H1 (cell line): ENCODE measurements around the gene VIM. TPM values are rescaled to one million over a fixed set of nuclear protein-coding genes. Genes with fewer than 3 reads are reported as not detected.

Experiments used
- CTCF ChIA-PET: fragments of 300-600 bp; sonication (Branson Sonifier 250); formaldehyde crosslinking; loops from one replicate; lab custom pipeline; 2021; ENCODE audit not compliant: partially characterized antibody; lab: Charles Lee
- POLR2A ChIA-PET: fragments of 300-600 bp; sonication (Branson Sonifier 250); formaldehyde crosslinking; loops from one replicate; lab custom pipeline; 2021; ENCODE audit warnings: inconsistent platforms; ENCODE audit not compliant: partially characterized antibody; lab: Charles Lee
- DNase-seq, 2 experiments: peaks; one replicate each; pipeline versions ENCODE4 v3.0.0 to v3.0.0-alpha.2; 2010 to 2022; ENCODE audit warnings: low spot score in 2 of 2, low read depth in 1 of 2, mixed read lengths in 1 of 2
- FAIRE-seq: peaks from 2 replicates; lab custom pipeline; 2011; peaks lifted over from hg19 to GRCh38; lab: Jason Lieb, UNC
- H2AFZ ChIP-seq: 2 replicates; pipeline ENCODE4 v1.8.1; 2012; ENCODE audit warnings: low read length, inconsistent platforms
- H2AK5ac ChIP-seq: 2 replicates; pipeline ENCODE4 v1.6.1; 2013; ENCODE audit warnings: low read depth, low read length
- H2BK120ac ChIP-seq: replicated peaks from 2 replicates; pipeline ENCODE3; 2013; ENCODE audit warnings: low read depth, low read length, inconsistent platforms
- H2BK12ac ChIP-seq: 2 replicates; pipeline ENCODE4 v1.6.1; 2013; ENCODE audit warnings: low read depth, low read length
- H2BK15ac ChIP-seq: 2 replicates; pipeline ENCODE4 v1.6.1; 2013; ENCODE audit warnings: low read length
- H2BK20ac ChIP-seq: 2 replicates; pipeline ENCODE4 v1.6.1; 2013; ENCODE audit warnings: low read length
- H2BK5ac ChIP-seq: 2 replicates; pipeline ENCODE4 v1.6.1; 2013; ENCODE audit warnings: low read depth, low read length
- H3K14ac ChIP-seq: 2 replicates; pipeline ENCODE4 v1.6.1; 2013; ENCODE audit warnings: inconsistent platforms; ENCODE audit not compliant: insufficient read length
- H3K18ac ChIP-seq: 2 replicates; pipeline ENCODE4 v1.6.1; 2013; ENCODE audit warnings: low read length; ENCODE audit errors: extremely low read depth
- H3K23ac ChIP-seq: 2 replicates; pipeline ENCODE4 v1.6.1; 2013; ENCODE audit warnings: inconsistent platforms; ENCODE audit not compliant: insufficient read length
- H3K23me2 ChIP-seq: 2 replicates; pipeline ENCODE4 v1.6.1; 2013; ENCODE audit warnings: low read depth, low read length
- H3K27ac ChIP-seq: 2 replicates; pipeline ENCODE4 v1.6.1; 2011; ENCODE audit warnings: low read depth, low read length, inconsistent platforms
- H3K27me3 ChIP-seq, 4 experiments: replicated peaks in 1 of 4; 1 replicate in 1 of 4; 2 replicates in 3 of 4; pipeline versions ENCODE4 v1.6.1 to v1.8.1; 2011 to 2013; ENCODE audit warnings: low read length in 3 of 4, mild to moderate bottlenecking in 3 of 4, inconsistent platforms in 2 of 4, mixed read lengths in 2 of 4, moderate library complexity in 1 of 4; ENCODE audit not compliant: control insufficient read depth in 3 of 4, insufficient read depth in 3 of 4; ENCODE audit errors: extremely low read depth in 1 of 4
- H3K36me3 ChIP-seq, 4 experiments: 2 replicates each; pipeline versions ENCODE4 v1.6.1 to v1.8.1; 2011 to 2013; ENCODE audit warnings: mild to moderate bottlenecking in 4 of 4, low read length in 3 of 4, moderate library complexity in 2 of 4, control low read depth in 1 of 4, inconsistent platforms in 1 of 4; ENCODE audit not compliant: insufficient read depth in 4 of 4, control insufficient read depth in 2 of 4
- H3K4ac ChIP-seq: replicated peaks from 2 replicates; pipeline ENCODE3; 2013; ENCODE audit warnings: low read length, low read depth, mixed read lengths, inconsistent platforms; ENCODE audit not compliant: insufficient read length
- H3K4me1 ChIP-seq, 4 experiments: replicated peaks in 1 of 4; 1 replicate in 1 of 4; 2 replicates in 3 of 4; pipeline versions ENCODE4 v1.6.1 to v1.8.1; 2011 to 2013; ENCODE audit warnings: low read length in 3 of 4, inconsistent platforms in 2 of 4, mixed read lengths in 1 of 4; ENCODE audit not compliant: insufficient read depth in 4 of 4, control insufficient read depth in 3 of 4
- H3K4me2 ChIP-seq, 2 experiments: 2 replicates each; pipeline versions ENCODE4 v1.6.1 to v1.8.1; 2011 to 2013; ENCODE audit warnings: low read depth in 2 of 2, low read length in 2 of 2, control low read depth in 1 of 2, inconsistent platforms in 1 of 2, mild to moderate bottlenecking in 1 of 2; ENCODE audit not compliant: insufficient read depth in 1 of 2
- H3K4me3 ChIP-seq, 4 experiments: fragments of 200-600, 300-600 bp in 1 of 4; sonication (generic), shearing (Covaris generic), sonication (Bioruptor Twin) in 1 of 4; 2 replicates each; pipeline versions ENCODE4 v1.5.1 to v1.8.1; 2011 to 2016; ENCODE audit warnings: low read length in 4 of 4, low read depth in 3 of 4, control low read depth in 2 of 4, inconsistent platforms in 2 of 4, mild to moderate bottlenecking in 2 of 4, mixed read lengths in 1 of 4, moderate library complexity in 1 of 4; ENCODE audit not compliant: insufficient read depth in 2 of 4; ENCODE audit errors: extremely low read depth in 1 of 4
- H3K56ac ChIP-seq: replicated peaks from 2 replicates; pipeline ENCODE3; 2013; ENCODE audit warnings: low read depth, mild to moderate bottlenecking, mixed read lengths, low read length, inconsistent platforms; ENCODE audit not compliant: insufficient read length
- H3K79me1 ChIP-seq: 2 replicates; pipeline ENCODE4 v1.6.1; 2013; ENCODE audit warnings: low read depth, low read length, control low read depth
- H3K79me2 ChIP-seq, 2 experiments: 2 replicates each; pipeline versions ENCODE4 v1.6.1 to v1.8.1; 2012 to 2013; ENCODE audit warnings: low read length in 2 of 2, mild to moderate bottlenecking in 2 of 2, inconsistent platforms in 1 of 2; ENCODE audit not compliant: insufficient read depth in 2 of 2, control insufficient read depth in 1 of 2
- H3K9ac ChIP-seq, 4 experiments: replicated peaks in 1 of 4; 1 replicate in 1 of 4; 2 replicates in 3 of 4; pipeline versions ENCODE4 v1.6.1 to v1.8.1; 2011 to 2013; ENCODE audit warnings: low read depth in 3 of 4, low read length in 3 of 4, control low read depth in 2 of 4, mild to moderate bottlenecking in 2 of 4, moderate library complexity in 2 of 4, inconsistent platforms in 1 of 4; ENCODE audit errors: extremely low read depth in 1 of 4
- H3K9me3 ChIP-seq, 2 experiments: 2 replicates each; pipeline versions ENCODE4 v1.6.1 to v1.8.1; 2012 to 2013; ENCODE audit warnings: mild to moderate bottlenecking in 2 of 2, moderate library complexity in 2 of 2, control low read depth in 1 of 2, inconsistent platforms in 1 of 2, low read depth in 1 of 2, low read length in 1 of 2, mixed read lengths in 1 of 2; ENCODE audit not compliant: insufficient read depth in 2 of 2
- H4K20me1 ChIP-seq, 2 experiments: replicated peaks in 1 of 2; 2 replicates each; pipeline versions ENCODE3 to v1.8.1; 2011 to 2013; ENCODE audit warnings: inconsistent platforms in 2 of 2, low read length in 2 of 2, mild to moderate bottlenecking in 1 of 2; ENCODE audit not compliant: insufficient read depth in 2 of 2, control insufficient read depth in 1 of 2
- H4K5ac ChIP-seq: 2 replicates; pipeline ENCODE4 v1.6.1; 2013; ENCODE audit warnings: low read length, low read depth, mixed read lengths, inconsistent platforms; ENCODE audit not compliant: insufficient read length
- H4K8ac ChIP-seq: 2 replicates; pipeline ENCODE4 v1.8.0; 2013; ENCODE audit warnings: mild to moderate bottlenecking, moderate library complexity, low read length, inconsistent platforms; ENCODE audit not compliant: insufficient read depth; ENCODE audit errors: extremely low read depth
- H4K91ac ChIP-seq: replicated peaks from 2 replicates; pipeline ENCODE3; 2013; ENCODE audit warnings: low read length, mixed read lengths, inconsistent platforms; ENCODE audit not compliant: insufficient read length
- CEBPB ChIP-seq: IDR thresholded peaks from 2 replicates; pipeline ENCODE4 v1.6.1; 2012; ENCODE audit warnings: low read depth, low read length
- CTBP2 ChIP-seq: IDR thresholded peaks from 2 replicates; pipeline ENCODE4 v1.7.0; 2011; ENCODE audit warnings: borderline replicate concordance, mild to moderate bottlenecking, moderate library complexity, mixed read lengths, low read length; ENCODE audit not compliant: insufficient read depth, insufficient read length
- E2F6 ChIP-seq: IDR thresholded peaks from 2 replicates; pipeline ENCODE4 v1.6.1; 2012; ENCODE audit warnings: inconsistent platforms
- JUND ChIP-seq: IDR thresholded peaks from 2 replicates; pipeline ENCODE4 v1.6.1; 2011; ENCODE audit warnings: mild to moderate bottlenecking, improper control_type of control experiment, low read length
- MAX ChIP-seq: IDR thresholded peaks from 2 replicates; pipeline ENCODE4 v1.6.1; 2012; ENCODE audit warnings: inconsistent platforms
- PHF8 ChIP-seq: fragments of 200-600 bp; sonication (generic); conservative IDR thresholded peaks from 2 replicates; pipeline ENCODE4 v1.7.1; 2012; ENCODE audit warnings: low read depth, mild to moderate bottlenecking, inconsistent platforms, low read length, moderate library complexity
- SP2 ChIP-seq: IDR thresholded peaks from 2 replicates; pipeline ENCODE4 v1.6.1; 2012; ENCODE audit warnings: mild to moderate bottlenecking, low read length, inconsistent platforms
- TAF7 ChIP-seq: optimal IDR thresholded peaks from 2 replicates; pipeline ENCODE3; 2011; ENCODE audit warnings: low read depth, mild to moderate bottlenecking, inconsistent platforms, low read length, moderate library complexity, borderline replicate concordance
- WGBS, 2 experiments: shearing (Covaris generic) in 1 of 2; methylation state at CpG; one replicate each; pipeline versions ENCODE4 v1.1.6 to v1.1.7; 2013 to 2015; ENCODE audit warnings: low lambda C conversion rate in 2 of 2, mixed read lengths in 2 of 2, inconsistent platforms in 1 of 2, low coverage in 1 of 2, missing lambda C conversion rate in 1 of 2; ENCODE audit not compliant: insufficient replicate concordance in 2 of 2, insufficient coverage in 1 of 2, insufficient read length in 1 of 2; ENCODE audit errors: extremely low coverage in 1 of 2, missing lambda C conversion rate in 1 of 2; 5-methylcytosine and 5-hydroxymethylcytosine counted together
- polyA plus RNA-seq, 7 experiments: library from polyadenylated mRNA; depleted of rRNA in 3 of 7; stranded (reverse) in 5 of 7; unstranded in 2 of 7; fragments of >200 nt in 5 of 7; fragments of 200-250 nt in 2 of 7; gene quantifications; 1 replicate in 5 of 7; 2 replicates in 1 of 7; 4 replicates in 1 of 7; pipeline versions ENCODE4 v1.2.1 to v1.2.3, GENCODE V29; 2011 to 2013; ENCODE audit warnings: missing spikeins in 2 of 7, mixed read lengths in 2 of 7
- total RNA-seq: library from RNA; stranded (reverse); fragmentation: NEBNext Ultra II Directional; extraction: Animal tissue kit (Norgen Biotek cat#: 25700); gene quantifications from 2 replicates; pipeline ENCODE4 v1.2.1, GENCODE V29; 2021

Gene VIM
- total and polyA plus RNA-seq, 2 of the 8 experiments (the other 6 are each of a cell fraction or from before 2014, with no cell fraction given), result 347 to 372 TPM

- Histone ChIP-seq H2BK120ac (no peak overlapping the region), H4K5ac (no peak overlapping the region), H2AFZ (no peak overlapping the region), H3K4me1 (peaks cover 0 to 12% (median 6%) of the 10 kb centered on the region in 4 experiments; a peak in 4 of 7 replicates), H2BK20ac (no peak overlapping the region), H3K23me2 (peaks cover 6% of the 10 kb centered on the region; the same call in 1 of the 2 replicates), H2BK5ac (no peak overlapping the region), H4K20me1 (no peaks in the 10 kb centered on the region), H3K4ac (no peak overlapping the region), H3K9me3 (no peaks in the 10 kb centered on the region), H4K8ac (no peak overlapping the region), H3K18ac (no peak overlapping the region), H3K9ac (no peak overlapping the region)
- TF ChIP-seq CTBP2 (no peak), SP2 (no peak), E2F6 (no peak), MAX (no peak), JUND (no peak), TAF7 (no peak), CEBPB (no peak), PHF8 (no peak)
- TF ChIP-seq, all 59 proteins: peak for 0
- Histone ChIP-seq H3K27me3 (no peaks in the 10 kb centered on the region), H2AK5ac (no peak overlapping the region), H3K27ac (no peak overlapping the region), H3K23ac (no peak overlapping the region), H3K36me3 (no peaks in the 10 kb centered on the region), H3K4me3 (no peak overlapping the region), H3K79me1 (no peaks in the 10 kb centered on the region), H3K56ac (no peak overlapping the region), H3K79me2 (peaks cover 0 to 79% of the 10 kb centered on the region in 2 experiments; a peak in 3 of 4 replicates), H4K91ac (no peak overlapping the region), H2BK15ac (no peak overlapping the region), H3K4me2 (no peak overlapping the region), H2BK12ac (no peak overlapping the region), H3K14ac (no peak overlapping the region)
- WGBS, 2 experiments, result 83% methylated on average over 2 of the region's 2 CpGs; no CpG with 5 or more reads in 1 of the 2 experiments
- FAIRE-seq (no peak), DNase-seq (no peak)
- CTCF ChIA-PET, result interaction anchor here (0.7 to 1.2 kb wide), 3 partner anchors 34 to 182 kb away, joined by 3 to 6 read pairs (median 4); no protein-coding TSS in a partner anchor
- POLR2A ChIA-PET, result interaction anchor here (0.6 kb wide), 1 partner anchor 1309 kb away, joined by 3 read pairs; no protein-coding TSS in a partner anchor
These were observed 32.0 kb upstream of the VIM start for GRCh38 chr10:17196045-17196444.
